Stomach (tissue), 9 donors: ENCODE measurements around the gene ULBP3. TPM values are rescaled to one million over a fixed set of nuclear protein-coding genes. Genes with fewer than 3 reads are reported as not detected.

Experiments
- DNase-seq, 2 donors: peaks; one replicate each; pipeline versions ENCODE4 v3.0.0 to v3.0.0-alpha.2; 2013 to 2019
- H3K27ac ChIP-seq, 5 donors: fragments of 200-600 bp in 4 of 5; sonication (generic) in 4 of 5; one replicate each; pipeline ENCODE4 v1.5.1; 2013 to 2019; ENCODE audit warnings: mild to moderate bottlenecking in 1 of 5, moderate library complexity in 1 of 5
- H3K27me3 ChIP-seq, 3 donors: fragments of 200-600 bp; sonication (generic); one replicate each; pipeline ENCODE4 v1.5.1; 2017 to 2019; ENCODE audit warnings: mixed run types in 1 of 3
- H3K36me3 ChIP-seq, 4 donors: fragments of 200-600 bp; sonication (generic); 1 replicate in 3 of 4; 2 replicates in 1 of 4; pipeline ENCODE4 v1.5.1; 2016 to 2019
- H3K4me1 ChIP-seq, 4 donors: fragments of 200-600 bp; sonication (generic); one replicate each; pipeline ENCODE4 v1.5.1; 2016 to 2019
- H3K4me3 ChIP-seq, 4 donors: fragments of 200-600 bp; sonication (generic) in 3 of 4; one replicate each; pipeline ENCODE4 v1.5.1; 2016 to 2019; ENCODE audit warnings: mild to moderate bottlenecking in 1 of 4
- H3K9me3 ChIP-seq, 4 donors: fragments of 200-600 bp; sonication (generic); one replicate each; pipeline ENCODE4 v1.5.1; 2016 to 2019
- EP300 ChIP-seq: sonication (generic); formaldehyde crosslinking; IDR thresholded peaks from one replicate; pipeline ENCODE4 v1.6.1; 2017; ENCODE audit warnings: antibody characterized with exemption
- POLR2A ChIP-seq, 4 donors: fragments of 450-650 bp; IDR thresholded peaks; one replicate each; pipeline ENCODE4 v1.6.1; 2016; ENCODE audit warnings: antibody characterized with exemption in 4 of 4, control low read depth in 2 of 4, mild to moderate bottlenecking in 1 of 4, moderate library complexity in 1 of 4
- POLR2AphosphoS5 ChIP-seq, 3 donors: sonication (generic); formaldehyde crosslinking; IDR thresholded peaks; one replicate each; pipeline ENCODE4 v1.6.1; 2016; ENCODE audit warnings: antibody characterized with exemption in 3 of 3
- WGBS, 5 donors: extraction: QIAGEN DNeasy Blood & Tissue Kit in 3 of 5; methylation state at CpG; one replicate each; pipeline versions ENCODE4 v1.1.5 to v1.1.7; 2013 to 2018; 5-methylcytosine and 5-hydroxymethylcytosine counted together
- intact Hi-C: fragments of 100-400 bp; cut with DNase I; formaldehyde crosslinking; loops from one replicate; pipeline ENCODE4 v1.15.1; 2023; ENCODE audit warnings: low total_unique reads
- polyA plus RNA-seq, 3 donors: library from polyadenylated mRNA; stranded (reverse); fragments of 200-250 nt; gene quantifications; one replicate each; pipeline ENCODE4 v1.2.3, GENCODE V29; 2013
- total RNA-seq, 5 donors: library from RNA; depleted of rRNA; stranded (reverse); fragments of >200 nt; gene quantifications; one replicate each; pipeline versions ENCODE4 v1.1.0 to v1.2.3, GENCODE V29; 2014 to 2016
- TF ChIP-seq, protein P1 (sequence below), 7 experiments: fragments of 450-650 bp in 4 of 7; fragments of 200-600 bp in 3 of 7; sonication (generic) in 3 of 7; IDR thresholded peaks; one replicate each; pipeline ENCODE4 v1.5.1; 2016 to 2019; ENCODE audit warnings: antibody characterized with exemption in 7 of 7, control low read depth in 2 of 7, mild to moderate bottlenecking in 1 of 7
- donor health status: healthy with polysubstance abuse.
- donor health status: Bipolar disorder and iron deficiency.
- donor health status: healthy.

The ULBP3 gene
- total and polyA plus RNA-seq, 8 donors, result 0.20 to 4.6 (median 1.2) TPM; not detected in 3

DNA sequence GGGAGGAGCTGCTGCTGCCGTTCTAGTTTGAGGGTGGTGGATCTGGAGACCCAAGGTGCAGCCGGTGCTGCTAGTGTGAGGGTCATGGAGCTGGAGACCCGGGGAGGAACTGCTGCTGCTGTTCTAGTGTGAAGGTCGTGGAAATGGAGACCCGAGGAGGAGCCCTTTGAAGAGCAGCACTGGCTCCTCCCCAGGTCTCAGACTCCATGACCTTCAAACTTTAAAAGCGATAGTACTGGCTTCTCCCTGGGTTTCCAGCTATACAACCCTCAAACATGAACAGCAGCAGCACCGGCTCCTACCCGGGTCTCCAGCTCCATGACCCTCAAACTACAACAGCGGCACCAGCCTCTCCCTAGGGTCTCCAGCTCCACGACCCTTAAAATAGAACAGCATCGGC lies 15.5 kb downstream of the ULBP3 start:
- TF ChIP-seq EP300, result no peak
- TF ChIP-seq POLR2A (IDR thresholded peaks at IDR 0.05), result no peak
- no peak for TF ChIP-seq POLR2AphosphoS5 (IDR thresholded peaks at IDR 0.05)
- TF ChIP-seq, protein P1, sequence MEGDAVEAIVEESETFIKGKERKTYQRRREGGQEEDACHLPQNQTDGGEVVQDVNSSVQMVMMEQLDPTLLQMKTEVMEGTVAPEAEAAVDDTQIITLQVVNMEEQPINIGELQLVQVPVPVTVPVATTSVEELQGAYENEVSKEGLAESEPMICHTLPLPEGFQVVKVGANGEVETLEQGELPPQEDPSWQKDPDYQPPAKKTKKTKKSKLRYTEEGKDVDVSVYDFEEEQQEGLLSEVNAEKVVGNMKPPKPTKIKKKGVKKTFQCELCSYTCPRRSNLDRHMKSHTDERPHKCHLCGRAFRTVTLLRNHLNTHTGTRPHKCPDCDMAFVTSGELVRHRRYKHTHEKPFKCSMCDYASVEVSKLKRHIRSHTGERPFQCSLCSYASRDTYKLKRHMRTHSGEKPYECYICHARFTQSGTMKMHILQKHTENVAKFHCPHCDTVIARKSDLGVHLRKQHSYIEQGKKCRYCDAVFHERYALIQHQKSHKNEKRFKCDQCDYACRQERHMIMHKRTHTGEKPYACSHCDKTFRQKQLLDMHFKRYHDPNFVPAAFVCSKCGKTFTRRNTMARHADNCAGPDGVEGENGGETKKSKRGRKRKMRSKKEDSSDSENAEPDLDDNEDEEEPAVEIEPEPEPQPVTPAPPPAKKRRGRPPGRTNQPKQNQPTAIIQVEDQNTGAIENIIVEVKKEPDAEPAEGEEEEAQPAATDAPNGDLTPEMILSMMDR (IDR thresholded peaks at IDR 0.05), result no peak
- no peaks in the 10 kb centered on the region for H3K36me3 ChIP-seq
- intact Hi-C loops, result no loop called here
- no peak overlapping the region for H3K4me3 ChIP-seq
- no peaks in the 10 kb centered on the region for H3K4me1 ChIP-seq
- H3K9me3 ChIP-seq, result no peaks in the 10 kb centered on the region
- 73 to 85% (median 75%) methylated on average over 11 of the region's 11 CpGs for WGBS, 5 donors
- DNase-seq, result no peak
- H3K27me3 ChIP-seq, result peaks cover 5 to 59% (median 9%) of the 10 kb centered on the region in 3 donors
- no peak overlapping the region for H3K27ac ChIP-seq

DNA sequence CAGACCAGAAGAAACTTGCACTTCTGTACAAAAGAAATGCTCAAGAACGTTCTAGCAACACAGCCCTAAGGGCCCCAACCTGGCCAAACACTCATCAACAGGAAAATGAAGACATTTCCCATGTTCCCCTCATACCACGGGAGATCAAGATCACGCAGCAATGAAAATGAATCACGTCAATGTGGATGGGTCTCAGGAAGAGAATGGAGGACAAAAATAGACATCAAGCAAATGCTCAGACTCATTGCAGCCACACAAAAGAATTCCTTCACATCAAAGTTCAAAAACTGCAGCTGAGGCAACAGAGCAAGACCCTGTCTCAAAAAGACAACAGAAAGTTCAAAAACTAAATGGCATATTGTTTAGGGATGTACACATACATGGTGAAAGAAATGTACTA lies 18.1 kb downstream of the ULBP3 start:
- intact Hi-C loops, result no loop called here
- Histone ChIP-seq H3K9me3 (no peaks in the 10 kb centered on the region), H3K4me3 (no peak overlapping the region), H3K4me1 (no peaks in the 10 kb centered on the region), H3K36me3 (no peaks in the 10 kb centered on the region), H3K27ac (no peak overlapping the region), H3K27me3 (peaks cover 5 to 55% (median 9%) of the 10 kb centered on the region in 3 donors)
- DNase-seq, result no peak
- TF ChIP-seq, protein P1 (IDR thresholded peaks at IDR 0.05), result no peak
- WGBS, 5 donors, result 60 to 68% (median 63%) methylated on average over 4 of the region's 4 CpGs

DNA sequence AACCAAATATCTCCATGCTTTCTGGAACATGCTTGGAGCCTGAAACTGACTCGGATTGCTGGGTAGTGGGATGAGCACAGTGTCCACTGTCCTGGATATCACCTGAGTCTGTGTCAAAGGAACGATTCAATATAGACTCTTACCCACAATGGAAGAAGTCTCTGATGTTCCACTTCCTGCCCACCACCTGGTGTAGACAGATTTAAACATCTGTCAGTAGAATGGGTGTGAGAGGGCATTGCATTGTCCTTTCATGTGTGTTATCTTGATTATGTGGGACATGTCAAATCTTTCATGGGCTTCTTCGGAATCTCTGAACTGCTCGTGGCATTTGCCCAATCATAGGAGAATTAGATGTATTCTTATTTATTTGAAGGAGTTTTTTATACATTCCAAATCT lies 20.8 kb downstream of the ULBP3 start:
- no peak for TF ChIP-seq EP300
- TF ChIP-seq, protein P1 (IDR thresholded peaks at IDR 0.05), result no peak
- no peak for TF ChIP-seq POLR2A (IDR thresholded peaks at IDR 0.05)
- no peak for TF ChIP-seq POLR2AphosphoS5 (IDR thresholded peaks at IDR 0.05)
- Histone ChIP-seq H3K27ac (no peak overlapping the region), H3K9me3 (no peaks in the 10 kb centered on the region), H3K4me1 (no peaks in the 10 kb centered on the region), H3K36me3 (no peaks in the 10 kb centered on the region), H3K27me3 (peaks cover 0 to 56% (median 9%) of the 10 kb centered on the region in 3 donors), H3K4me3 (no peak overlapping the region)
- WGBS, 5 donors, result 60 to 75% (median 72%) methylated on average over 4 of the region's 4 CpGs
- intact Hi-C loops, result no loop called here
- no peak for DNase-seq

DNA sequence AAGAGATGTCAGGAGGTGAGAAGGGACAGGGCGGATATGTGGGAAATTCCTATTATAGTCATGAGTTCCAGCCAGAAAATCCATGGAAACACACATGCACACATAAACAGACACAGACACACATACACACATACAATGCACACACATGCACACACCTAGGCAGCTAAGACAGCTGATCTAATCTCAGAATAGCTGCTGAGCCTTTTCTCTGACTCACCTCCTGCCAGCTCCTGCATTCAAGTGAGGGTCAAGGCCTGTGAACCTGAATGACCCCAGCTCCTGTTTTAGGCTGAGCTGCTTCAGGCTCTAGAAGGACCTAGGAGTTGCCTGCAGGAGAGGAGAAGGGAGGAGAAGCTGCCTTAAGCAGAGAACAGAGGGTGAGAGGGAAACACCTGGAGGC lies 22.0 kb downstream of the ULBP3 start:
- Histone ChIP-seq H3K27ac (no peak overlapping the region), H3K27me3 (peaks cover 0 to 53% (median 0%) of the 10 kb centered on the region in 3 donors), H3K36me3 (no peaks in the 10 kb centered on the region), H3K4me1 (no peaks in the 10 kb centered on the region), H3K4me3 (no peak overlapping the region), H3K9me3 (no peaks in the 10 kb centered on the region)
- intact Hi-C loops, result no loop called here
- no peak for TF ChIP-seq EP300
- no peak for TF ChIP-seq POLR2AphosphoS5 (IDR thresholded peaks at IDR 0.05)
- WGBS, 5 donors, result 81 to 96% (median 85%) methylated on average over 1 of the region's 1 CpG
- DNase-seq, result no peak

DNA sequence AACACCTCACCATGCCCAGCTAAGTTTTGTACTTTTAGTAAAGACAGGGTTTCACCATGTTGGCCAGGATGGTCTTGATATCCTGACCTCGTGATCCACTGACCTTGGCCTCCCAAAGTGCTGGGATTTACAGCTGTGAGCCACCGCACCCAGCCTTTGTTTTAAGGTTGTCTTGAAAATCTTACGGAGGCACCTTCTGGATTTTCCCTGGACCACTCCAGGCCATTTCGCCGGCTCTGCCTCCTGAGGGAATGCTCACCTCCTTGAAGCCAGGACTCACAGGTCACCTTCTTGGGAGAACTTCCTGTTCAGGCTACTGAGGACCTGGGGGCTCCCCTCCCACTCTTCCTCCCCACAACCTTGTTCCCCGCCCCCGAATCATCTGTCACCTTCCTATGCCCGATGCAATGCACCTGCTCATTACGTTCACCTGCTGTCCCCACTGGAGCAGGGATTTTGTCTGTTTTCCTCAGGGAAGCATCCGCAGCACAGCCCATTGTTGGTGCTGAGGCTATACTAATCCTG lies 24.2 kb downstream of the ULBP3 start:
- 87 to 92% (median 90%) methylated on average over 10 of the region's 10 CpGs for WGBS, 5 donors
- TF ChIP-seq POLR2A (IDR thresholded peaks at IDR 0.05) (no peak), EP300 (no peak), POLR2AphosphoS5 (IDR thresholded peaks at IDR 0.05) (no peak)
- TF ChIP-seq, protein P1 (IDR thresholded peaks at IDR 0.05), result no peak

More for the DNA sequence above, 24.2 kb downstream of the ULBP3 start:
- no peaks in the 10 kb centered on the region for H3K36me3 ChIP-seq
- H3K4me1 ChIP-seq, result no peaks in the 10 kb centered on the region
- no peak for DNase-seq
- H3K4me3 ChIP-seq, result no peak overlapping the region
- intact Hi-C loops, result no loop called here
- no peaks in the 10 kb centered on the region for H3K9me3 ChIP-seq
- H3K27ac ChIP-seq, result no peak overlapping the region
- H3K27me3 ChIP-seq, result peaks cover 0 to 60% (median 16%) of the 10 kb centered on the region in 3 donors
